NCI-H524 treated with DMSO at 0.1 percent for 48 hours (cell line): ENCODE results near the gene BNIPL.

Experiments used
- DNase-seq: peaks from one replicate; lab custom pipeline; 2025; lab: John Stamatoyannopoulos, UW

Gene BNIPL, protein sequence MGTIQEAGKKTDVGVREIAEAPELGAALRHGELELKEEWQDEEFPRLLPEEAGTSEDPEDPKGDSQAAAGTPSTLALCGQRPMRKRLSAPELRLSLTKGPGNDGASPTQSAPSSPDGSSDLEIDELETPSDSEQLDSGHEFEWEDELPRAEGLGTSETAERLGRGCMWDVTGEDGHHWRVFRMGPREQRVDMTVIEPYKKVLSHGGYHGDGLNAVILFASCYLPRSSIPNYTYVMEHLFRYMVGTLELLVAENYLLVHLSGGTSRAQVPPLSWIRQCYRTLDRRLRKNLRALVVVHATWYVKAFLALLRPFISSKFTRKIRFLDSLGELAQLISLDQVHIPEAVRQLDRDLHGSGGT

DNA sequence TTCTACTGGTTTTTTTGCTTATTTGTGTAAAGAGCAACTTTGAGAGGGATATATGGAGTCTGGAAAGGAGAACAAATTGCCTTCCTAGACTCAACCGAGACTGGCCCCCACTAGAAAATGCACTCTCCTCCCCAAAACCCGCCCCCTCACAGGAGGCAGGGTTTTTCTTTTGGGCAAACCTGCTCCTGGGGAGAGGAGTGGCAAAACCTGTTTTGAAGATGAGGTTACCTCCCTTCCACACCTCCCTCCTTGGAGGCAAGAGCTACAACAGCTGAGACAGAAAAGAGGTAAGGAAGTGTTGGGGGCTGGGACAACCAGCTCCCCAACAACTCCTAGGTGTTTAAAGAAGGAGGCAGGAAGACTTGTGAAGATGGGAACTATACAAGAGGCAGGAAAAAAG is at the start of gene BNIPL:
TSS of gene BNIPL (plus strand) at position 231 of the 400 bp plus-strand sequence. CDS start at position 371, 140 bp downstream.
- no peak for DNase-seq

DNA sequence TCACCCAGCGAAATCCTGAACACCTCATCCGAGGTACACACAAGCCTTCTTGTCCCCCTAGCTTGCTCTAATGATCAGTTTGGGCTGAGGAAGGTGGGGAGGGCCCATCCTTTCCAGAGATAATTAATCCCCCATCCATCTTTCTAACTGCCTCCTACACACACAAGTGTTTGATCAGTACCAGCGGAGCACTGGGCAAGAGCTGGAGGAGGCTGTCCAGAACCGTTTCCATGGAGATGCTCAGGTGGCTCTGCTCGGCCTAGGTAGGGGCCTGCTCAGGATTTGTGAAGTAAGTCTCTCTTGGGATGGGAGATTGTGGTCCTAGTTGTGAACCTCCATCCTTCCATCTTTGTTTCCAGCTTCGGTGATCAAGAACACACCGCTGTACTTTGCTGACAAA is 48.5 kb upstream of the BNIPL start:
- no peak for DNase-seq

DNA sequence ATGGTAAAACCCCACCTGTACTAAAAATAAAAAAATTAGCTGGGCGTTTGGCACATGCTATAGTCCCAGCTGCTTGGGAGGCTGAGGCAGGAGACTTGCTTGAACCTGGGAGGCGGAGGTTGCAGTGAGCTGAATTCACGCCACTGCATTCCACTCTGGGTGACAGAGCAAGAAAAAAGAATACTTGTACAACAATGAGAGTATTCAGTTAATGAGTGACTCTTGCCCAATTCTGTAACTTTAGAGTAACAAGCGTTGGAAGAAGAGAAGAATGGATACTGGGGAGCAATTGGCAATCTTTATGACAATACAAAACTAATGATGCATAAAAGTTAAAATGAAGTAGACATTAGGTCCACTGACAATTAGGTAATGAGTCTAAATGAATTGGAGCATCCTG is 43.8 kb upstream of the BNIPL start:
- no peak for DNase-seq

DNA sequence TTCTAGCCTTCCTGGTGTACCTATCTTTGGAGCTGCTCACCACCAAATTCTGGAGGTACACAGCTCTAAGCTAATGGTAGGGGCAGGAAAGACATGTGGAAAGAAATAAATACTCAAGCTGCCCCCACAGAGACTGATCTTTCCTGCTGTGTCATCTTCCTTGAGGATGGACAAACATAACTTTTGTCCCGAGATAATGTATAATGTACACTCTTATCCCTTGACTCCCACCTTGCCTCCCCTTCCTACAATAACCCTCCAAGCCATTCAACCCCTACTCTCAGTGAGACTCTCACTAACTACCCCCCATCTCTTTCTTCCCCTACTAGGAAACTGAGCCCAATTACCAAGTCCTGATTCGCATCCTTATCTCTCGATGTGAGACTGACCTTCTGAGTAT is 42.1 kb upstream of the BNIPL start:
- no peak for DNase-seq

DNA sequence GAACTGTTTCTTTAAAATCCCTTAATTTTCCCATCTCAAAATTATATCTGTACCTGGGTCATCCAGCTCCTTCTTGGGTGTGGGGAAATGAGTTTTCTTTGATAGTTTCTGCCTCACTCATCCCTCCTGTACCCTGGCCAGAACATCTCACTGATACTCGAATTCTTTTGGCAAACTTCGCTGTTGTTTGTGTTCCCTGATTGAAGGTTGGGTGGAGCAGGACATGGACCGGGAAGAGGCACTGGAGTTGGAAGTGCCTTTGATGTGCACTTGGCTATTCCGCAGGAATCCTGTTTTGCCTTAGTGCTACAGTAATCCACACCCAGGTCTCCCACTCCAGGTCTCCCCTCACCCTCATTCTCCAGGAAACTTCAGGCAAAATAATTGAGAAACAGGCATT is 40.9 kb upstream of the BNIPL start:
- no peak for DNase-seq

DNA sequence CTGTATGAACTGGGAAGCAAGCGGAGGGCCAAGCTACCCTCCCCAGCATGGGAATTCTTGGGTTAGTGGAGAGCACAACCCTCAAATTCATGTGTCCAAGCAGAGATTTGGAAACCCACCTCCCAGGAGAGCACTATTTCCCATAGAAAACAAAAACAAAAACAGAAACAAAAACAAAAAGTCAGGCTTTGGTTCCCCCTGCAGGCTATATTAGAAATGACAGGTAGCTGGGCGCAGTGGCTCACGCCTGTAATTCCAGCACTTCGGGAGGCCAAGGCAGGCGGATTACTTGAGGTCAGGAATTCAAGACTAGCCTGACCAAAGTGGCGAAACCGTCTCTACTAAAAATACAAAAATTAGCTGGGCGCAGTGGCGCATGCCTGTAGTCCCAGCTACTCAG is 40.5 kb upstream of the BNIPL start:
- no peak for DNase-seq

DNA sequence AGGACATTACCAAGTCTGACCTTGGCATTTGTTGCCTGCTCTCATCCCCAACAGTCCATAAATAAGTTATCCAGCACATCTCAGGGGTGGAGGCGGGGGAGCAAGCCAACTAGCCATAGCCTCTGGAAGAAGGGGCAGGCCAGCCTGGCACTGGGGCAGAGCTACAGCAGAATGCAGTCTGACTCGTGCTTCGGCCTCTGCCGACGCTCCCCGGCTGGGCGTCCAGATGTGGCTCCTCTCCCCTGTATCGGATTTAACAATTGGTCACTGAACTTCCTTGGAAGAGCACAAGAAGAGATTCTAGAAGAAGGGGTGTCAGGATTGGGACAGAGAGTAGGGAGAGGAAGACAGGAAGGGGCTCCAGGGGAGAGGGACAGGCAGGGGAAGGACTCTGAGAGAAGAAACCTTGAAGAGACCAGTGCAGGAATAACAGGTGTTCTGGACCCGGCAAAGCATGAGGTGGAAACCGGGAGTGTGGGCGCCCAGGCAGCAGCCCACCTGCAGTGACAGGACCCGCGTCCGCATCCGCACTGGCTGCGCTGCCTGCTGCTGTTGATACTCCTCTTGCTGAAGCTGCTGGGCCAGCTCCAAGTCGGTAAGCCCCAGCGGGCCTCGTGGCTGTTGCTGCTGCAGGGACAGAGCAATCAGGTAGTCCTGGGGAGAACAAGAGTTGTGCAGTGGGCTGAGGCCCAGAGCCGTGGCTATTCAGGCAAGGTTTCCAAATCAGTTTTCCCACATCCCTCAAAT is 39.1 kb upstream of the BNIPL start:
- no peak for DNase-seq

DNA sequence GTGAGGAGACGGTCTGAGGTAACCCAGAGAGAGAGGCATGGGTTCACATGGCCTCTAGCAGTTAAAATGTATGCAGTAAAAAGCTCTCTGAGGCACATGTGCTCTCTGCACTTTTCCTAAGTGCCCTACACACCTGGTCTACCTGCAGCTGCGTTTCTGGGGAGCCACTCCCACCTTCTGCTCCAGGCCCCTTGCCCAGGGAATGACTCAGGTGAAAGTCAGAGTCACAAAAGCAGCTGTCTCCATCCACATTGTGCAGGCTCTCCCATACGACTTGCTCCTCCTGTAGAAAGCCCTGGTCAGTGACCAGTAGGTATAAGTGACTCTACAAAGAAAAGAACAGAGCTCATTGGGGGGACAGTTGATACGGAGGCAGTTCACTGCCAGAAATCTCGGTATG is 38.4 kb upstream of the BNIPL start:
- DNase-seq, result no peak

DNA sequence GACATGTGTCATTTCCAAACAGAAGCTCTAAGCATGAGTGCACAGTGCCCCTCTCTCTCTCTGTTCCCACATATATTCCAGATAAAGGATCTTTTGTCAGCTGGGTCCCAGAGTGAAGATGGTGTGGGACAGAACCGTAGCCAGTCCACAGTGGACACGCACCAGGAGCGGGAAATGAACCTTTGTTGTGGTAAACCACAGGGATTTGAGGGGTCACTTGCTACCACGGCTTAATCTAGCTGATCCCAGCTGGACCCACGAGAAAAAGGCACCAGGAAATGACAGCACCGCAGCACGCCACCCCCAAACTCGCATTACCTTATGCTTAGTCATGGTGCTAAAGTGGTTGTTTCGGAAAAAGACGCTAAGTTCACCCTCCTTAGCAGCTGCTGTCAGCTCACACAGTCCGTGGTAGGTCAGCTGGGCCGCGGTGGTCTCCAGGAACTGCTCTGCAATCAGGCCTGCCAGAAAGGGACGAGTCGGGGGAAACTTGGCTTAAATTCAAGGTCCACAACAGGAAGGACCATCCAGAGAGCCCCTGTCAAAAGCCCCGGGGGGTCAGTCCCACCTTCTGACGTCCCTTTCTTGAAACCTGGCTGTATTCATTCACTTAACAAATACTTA is 37.2 kb upstream of the BNIPL start:
- no peak for DNase-seq

DNA sequence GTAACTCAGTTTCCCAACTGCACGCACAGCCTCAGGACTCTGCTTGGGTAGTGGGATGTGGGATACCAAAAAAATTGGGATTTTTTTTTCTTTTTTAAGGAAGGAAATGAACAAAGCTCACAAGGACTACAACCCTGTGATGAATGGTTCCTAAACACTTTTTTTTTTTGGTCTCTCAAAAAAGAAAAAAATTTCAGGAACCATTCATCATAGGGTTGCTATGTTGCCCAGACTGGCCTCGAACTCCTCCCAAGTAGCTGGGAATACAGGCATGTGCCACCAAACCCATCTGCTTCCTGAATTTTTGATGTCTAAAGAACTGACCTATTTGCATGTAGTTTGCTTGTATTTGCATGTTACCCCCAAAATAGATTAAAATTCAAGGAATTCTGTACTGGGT is 36.5 kb upstream of the BNIPL start:
- DNase-seq, result no peak

DNA sequence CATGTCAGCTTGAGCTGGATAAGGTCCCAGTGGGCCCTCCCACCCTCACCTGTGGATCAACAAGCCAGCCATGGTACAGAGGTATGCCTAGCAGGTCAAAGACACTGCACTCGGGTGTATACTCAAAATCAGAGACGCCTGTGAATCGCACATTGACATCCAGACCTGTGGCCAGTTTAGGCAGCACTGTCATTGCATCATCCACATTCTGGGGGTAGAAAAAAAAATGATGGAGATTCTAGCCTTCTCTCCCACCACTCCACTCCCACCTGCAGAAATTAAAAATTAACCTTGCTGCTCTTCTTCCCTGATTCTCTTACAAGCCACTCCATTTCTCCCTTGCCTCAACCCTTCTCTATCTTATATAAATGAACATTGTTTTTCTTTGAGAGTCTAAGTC is 36.0 kb upstream of the BNIPL start:
- DNase-seq, result no peak

DNA sequence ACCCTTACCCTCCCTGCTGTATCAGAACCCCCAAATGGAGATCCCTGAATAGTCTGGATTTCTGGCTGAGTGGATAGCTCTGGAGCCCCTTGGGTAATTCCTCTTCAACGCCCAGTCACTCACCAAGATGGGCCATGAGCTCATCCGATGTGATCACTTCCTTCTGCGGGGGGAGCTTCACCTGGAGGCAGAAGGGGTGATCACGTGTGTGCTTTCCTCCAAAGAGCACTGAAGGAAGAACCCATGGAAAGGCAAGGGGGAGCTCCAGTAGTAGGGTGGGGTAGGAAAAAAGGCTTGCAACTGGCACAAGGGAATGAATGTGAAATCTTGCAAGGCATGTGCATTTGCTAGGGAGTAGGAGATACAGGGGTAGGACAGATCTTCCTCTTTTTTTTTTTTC is 34.8 kb upstream of the BNIPL start:
- no peak for DNase-seq

DNA sequence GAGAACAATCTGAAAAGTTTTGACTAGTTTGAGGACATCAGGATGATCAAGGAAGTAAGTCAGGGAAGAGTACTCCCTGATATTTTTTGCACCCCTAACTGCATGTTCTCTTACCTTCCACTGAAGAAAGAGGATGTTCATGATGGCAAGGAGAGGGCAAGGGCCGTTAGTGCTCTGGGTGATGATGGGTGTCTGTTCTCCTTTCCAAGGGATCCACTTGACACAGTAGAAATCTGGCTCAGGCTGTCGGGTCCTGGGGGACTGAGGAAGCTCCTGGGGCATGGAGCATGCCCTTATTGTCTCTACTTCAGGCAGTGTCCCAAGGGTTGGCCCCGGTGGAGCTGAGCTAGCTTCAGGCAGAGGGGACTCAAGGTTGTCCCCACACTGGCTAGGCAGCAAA is 34.3 kb upstream of the BNIPL start:
- no peak for DNase-seq

DNA sequence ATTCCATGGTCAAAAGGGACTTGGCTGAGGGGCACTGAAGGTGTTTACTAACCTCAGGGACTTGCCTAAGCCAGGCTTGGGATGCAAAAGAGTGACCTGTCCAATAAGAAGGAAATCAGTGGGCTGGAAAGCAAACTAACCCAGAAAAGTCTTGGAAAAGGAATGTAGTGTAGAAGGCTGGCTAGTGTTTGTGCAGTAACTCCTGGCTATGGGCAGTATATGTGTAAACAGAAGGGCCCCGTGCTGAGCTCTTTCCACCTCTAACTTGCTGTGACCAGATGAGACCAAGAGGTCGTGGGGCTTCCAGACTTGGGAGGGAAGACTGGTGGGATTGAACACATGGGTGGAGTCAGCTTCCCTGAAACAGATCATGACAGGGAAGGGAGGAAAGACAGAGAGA is 33.8 kb upstream of the BNIPL start:
- no peak for DNase-seq

DNA sequence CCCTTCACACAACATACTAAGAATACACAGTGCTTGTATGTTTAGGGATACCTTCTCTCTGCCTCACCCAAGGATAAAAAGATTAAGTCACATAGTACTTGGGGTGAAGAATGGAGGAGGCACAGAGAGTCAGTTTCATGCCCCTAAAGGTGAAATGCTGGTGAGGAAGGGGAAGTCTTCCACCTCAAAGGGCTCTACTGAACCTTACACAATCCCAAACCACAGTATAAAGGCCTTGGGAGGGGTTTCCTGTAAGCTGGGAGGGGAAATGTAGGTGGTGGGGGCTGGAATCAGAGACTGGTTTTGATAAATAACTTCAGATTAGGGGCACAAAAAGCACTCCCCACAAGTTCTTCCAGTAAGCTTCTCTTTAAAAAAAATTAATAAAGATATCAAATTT is 33.2 kb upstream of the BNIPL start:
- DNase-seq, result no peak

DNA sequence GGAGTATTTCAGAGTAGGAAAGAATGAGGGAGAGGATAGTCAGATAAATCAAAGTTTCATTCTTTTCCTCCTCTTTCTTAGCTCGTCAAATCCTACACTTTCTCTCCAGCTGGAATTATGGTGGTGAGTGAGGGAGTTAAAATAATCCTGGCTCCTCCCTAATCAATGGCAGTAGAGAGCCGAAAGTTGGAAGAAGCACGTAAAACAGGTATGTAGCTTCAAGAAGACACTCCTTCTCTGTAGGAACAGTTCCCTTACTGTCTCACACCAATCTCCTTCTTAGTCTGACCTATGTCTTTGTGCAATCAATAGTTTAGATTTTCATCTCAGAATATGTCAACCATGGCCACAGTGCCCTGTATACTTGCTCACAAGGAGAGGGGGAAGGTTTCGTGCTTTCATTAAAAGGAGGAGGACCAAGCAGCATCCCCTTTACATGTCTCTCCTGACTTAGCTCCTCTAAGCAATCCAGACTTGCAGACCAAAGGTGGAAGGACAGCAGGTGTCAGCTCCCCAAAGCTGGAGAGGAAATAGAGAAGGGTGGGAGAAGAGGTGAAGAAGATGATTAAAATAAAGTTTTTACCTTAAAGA is 30.6 kb upstream of the BNIPL start:
- no peak for DNase-seq

DNA sequence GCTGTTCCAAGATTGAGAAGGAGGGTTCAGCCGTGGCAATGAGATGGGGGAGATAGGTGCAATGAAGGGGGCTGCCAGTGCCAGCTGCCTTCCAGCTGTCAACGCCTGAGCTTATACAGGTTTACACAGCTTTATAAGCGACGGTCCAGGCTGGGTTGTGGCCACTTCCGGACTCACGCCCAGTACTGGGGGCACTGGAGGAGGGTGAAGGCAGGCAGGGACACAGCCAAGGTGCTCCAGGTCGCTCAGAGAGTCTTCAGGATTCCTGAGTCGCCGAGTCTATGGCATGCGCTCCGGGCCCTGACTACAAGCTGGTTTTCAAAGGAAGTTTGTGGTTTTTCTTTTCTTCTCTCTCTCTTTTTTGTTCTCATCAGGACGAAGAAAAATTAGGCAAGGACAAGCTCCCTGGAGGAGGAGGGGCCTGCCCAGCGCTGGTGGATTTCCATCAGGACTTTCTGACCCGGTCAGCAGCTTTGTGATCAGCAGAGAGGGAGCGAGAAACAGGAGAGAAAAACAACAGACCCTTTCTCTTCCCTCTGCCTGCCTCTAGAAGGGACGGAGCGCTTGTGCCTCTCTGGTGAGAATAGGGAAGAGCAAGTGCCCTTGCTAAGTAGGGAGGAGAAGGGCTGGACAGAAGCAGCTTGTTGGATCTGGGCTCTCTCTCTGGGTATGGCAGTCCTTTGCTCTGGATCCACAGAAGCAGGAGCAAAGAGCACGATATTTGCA is 29.9 kb upstream of the BNIPL start, which contains the start of gene MINDY1:
TSS of gene MINDY1 (minus strand) at position 576 of the 726 bp plus-strand sequence. CDS start 4,285 bp downstream, outside the sequence.
- peak; percentile 28 for DNase-seq

DNA sequence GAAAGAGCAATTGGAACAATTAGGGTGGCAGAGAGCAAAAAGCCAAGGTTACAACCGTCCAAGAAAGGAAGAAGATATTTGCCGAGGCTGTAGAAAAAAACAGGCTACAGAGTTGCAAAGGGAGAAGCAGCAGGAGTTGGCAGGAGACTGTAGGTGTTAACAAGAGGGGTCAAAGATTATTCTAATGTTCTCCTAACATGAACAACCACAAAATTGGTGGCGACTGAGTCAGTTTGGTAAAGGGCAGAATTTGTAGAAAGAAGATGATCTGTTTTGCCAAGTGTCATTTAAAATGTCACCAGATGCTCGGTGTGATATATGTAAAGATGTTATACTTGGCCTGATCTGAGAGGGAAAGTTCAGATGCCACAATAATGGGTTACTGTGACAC is 28.5 kb upstream of the BNIPL start:
- no peak for DNase-seq

DNA sequence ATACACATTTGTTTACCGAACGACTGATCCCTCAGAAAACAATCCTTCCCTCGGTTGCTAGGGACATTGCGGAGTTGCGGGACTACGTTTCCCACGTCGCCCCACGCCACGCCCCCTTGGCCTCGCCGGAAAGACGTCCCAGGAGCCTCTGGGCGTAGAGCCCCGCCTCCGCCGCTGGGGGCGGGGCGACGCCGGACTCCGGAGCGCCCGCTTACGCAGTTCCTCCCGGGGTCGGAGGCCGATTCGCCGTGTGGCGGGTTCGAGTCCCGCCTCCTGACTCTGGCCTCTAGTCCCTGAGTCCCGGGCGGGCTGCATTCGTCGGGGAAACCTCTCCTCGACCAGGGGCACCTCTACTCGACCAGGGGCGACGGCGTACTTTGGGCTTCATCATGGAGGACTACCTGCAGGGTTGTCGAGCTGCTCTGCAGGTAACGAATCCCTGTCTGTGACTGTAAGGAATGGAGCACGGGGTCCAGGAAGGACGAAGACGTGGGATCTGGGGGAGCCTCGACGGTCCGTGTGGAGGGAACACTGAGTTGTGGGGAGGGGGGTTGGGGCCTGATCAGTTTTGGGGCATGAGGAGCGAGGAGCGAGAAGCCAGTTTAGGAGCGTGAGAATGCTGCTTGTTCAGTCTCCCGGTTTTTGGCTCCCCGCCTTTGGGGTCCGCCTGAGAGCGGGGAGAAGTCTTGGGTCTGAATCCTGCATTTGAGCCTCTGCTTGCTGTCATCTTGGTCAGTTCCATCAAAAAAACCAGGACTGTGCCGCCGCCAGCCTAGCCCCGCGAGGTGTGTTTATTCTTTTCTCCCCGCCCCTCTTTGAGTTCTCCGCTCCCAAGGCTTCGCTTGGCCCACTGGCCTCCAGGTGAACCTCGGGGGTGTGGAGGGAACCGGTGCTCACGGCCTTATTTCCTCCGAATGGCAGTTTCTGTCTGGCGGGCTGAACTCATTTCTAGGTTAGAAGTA is 27.9 kb upstream of the BNIPL start, which contains the start of gene PRUNE1:
TSS of gene PRUNE1 (plus strand) at position 206 of the 962 bp plus-strand sequence. CDS start at position 390, 184 bp downstream.
- peak; percentile 37 for DNase-seq

DNA sequence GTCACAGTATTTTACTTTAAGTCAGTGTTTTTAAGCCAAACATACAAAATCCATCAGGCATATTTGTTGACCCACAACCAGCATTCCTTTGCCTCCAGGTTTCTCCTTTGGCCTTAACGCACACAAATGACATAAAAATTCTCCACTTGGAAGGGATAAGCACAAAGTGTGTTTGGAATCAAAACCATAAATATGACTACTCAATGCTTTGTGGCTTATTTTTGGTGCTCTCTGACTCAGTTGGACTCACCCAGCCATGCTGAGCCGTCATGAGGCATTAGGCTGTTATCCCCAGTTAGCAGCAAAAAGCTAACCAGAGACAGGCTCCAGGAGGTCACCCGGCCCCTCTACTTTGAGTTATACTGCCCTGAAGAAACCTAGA is 27.2 kb upstream of the BNIPL start:
- DNase-seq, result no peak
